HG02678 (cell line): ENCODE data around the gene MUC20.

Source experiments
- ATAC-seq: cut with Tn5 transposase; IDR thresholded peaks from one replicate; pipeline ENCODE4 v1.9.1; 2021; ENCODE audit warnings: mild to moderate bottlenecking, moderate library complexity; ENCODE audit not compliant: unreplicated experiment

MUC20 gene

DNA sequence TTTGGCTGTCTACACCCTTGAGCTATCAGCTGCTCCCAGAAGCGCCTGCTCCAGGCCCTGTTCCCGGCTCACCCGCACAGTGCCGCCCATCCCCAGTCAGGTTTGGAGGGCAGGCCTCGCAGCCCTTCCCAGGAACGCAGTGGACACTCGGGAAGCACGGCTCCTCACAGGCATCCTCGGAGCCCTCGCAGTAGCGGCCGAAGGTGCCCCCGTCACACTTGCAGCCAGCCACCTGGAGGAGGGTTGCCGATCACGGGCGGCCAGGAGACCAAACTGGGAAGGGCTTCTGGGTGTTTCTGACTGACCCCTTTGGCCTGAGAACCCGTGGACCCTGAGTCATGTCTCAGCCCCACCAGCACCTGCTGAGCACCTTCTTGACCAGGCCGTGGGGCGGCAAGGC is 33.4 kb downstream of the MUC20 start:
- ATAC-seq, result no peak

DNA sequence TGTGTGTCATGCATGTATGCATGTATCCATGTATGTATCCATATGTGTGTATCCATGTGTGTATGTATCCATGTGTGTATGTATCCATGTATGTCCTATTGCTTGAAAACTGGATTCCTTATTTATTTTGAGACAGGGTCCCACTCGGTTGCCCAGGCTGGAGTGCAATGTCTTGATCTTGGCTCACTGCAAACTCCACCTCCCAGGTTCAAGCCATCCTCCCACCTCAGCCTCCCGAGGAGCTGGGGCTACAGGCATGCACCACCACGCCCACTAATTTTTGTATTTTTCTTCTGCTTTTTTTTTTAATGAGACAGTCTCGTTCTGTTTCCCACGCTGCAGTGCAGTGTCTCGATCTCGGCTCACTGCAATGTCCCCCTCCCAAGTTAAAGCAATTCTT is 34.1 kb downstream of the MUC20 start:
- no peak for ATAC-seq

DNA sequence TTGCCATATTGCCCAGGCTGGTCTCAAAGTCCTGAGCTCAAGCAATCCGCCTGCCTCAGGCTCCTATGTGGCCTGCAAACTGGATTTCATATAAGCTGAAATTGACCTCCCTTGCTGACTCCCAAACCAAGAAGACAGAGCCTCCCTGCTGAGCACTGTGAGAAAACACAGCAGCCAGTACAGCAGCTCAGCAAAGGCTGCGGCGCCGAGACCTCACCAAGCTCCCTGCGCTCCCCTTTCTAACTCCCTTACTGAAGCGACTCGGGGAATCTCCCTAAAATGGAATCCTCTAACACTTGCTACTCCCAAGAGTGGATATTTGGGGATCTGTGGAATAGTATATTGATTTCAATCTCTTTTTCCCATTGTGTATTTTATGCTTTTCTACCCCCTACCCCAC is 34.6 kb downstream of the MUC20 start:
- ATAC-seq, result no peak

DNA sequence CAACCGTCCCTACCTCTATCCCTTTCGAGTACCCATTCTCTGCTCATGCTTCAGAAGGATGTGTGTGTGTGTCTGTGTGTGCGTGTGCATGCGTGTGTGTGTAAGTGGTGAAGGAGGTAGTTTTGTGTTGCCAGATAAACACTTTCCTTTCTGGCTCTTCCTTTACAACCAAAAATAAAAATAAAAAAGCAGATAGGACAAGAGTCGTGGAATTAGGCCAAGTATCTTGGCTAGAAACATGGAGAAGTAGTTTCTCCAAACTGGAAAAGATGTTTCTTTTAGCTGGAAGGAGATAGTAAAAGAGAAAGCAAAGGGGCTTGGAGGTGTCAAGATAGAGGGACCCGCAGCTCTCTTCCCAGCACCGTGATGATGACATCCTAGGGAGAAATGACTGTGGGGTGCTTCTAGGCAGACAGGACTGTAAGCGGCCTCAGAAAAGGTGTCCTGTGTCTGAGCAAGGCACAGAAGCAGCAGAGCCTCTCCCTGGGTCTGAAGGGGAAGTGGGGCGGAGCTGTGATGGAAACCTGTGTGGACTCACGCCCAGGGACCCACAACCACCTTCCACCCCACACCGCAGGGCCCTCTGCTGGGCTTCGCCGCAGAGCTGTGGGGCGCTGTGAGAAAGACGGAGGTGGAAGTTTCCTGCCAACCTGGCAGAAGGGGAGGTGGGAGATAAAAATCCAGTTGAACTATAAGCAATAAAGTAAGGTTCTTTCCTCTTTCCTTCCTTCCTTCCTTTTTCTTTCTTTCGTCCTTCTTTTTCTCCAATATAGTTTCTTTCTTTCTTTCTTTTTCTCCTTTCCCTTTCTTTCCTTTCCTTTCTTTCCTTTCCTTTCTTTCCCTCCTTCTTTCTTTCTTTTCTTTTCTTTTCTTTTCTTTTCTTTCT is 35.3 kb downstream of the MUC20 start:
- no peak for ATAC-seq

DNA sequence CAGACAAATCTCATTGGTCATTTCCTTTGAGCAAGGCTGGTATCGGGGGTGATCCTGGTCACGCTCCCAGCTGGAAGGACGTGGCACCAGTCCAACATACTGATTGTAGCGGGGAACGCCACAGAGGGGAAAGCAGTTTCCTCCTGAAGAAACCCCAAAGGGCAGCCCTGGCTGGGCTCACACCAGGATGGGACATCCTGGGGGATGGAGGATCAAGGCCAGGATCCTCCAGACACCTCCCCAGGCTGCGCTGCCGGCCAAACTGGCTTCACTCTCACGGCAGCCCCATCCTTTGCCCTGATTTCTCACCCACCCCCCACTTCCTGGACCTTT is 36.6 kb downstream of the MUC20 start:
- no peak for ATAC-seq

DNA sequence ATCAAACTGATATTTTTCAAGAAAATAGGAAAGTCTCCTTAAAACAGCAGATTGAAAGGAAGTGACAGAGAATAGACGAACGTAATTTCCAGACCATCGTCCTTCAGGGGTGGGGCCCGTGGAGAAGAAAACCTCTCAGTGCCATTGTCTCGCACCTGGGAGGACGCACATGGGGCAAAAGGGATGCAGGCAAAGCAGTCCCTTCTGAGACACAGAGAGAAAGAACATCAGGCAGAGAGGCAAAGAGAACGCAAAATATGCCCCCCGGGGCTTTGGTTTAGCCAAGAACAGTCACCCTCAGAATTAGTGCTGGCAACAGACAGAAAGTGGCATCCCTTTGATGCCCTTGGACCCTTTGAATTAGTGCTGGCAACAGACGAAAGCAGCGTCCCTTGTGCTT is 37.0 kb downstream of the MUC20 start:
- ATAC-seq, result no peak

DNA sequence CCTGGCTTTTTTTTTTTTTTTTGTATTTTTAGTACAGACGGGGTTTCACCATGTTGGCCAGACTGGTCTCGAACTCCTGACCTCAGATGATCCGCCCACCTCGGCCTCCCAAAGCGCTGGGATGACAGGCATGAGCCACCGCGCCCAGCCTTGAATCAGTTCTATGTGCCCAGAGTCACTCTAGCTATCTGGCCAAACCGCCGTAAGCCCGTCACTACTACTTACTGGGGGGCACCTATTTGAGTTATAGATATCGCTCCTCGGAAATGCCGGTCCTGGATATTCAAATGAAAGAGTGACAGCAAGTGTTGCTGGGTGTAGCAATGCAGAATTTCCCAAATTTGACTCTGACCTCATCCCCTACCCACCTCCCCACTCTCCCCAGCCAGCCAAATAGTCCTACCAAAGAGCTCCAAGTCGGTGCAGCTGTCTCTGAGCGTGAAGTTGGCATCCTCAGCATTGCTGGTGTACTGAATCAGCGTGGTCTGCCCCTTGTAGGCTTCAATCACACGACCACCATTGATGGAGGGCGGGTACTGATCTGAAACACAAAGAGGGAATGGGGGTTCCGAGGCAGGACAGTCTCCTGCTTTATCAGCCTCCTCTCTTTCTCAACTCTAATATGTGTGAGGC is 38.1 kb downstream of the MUC20 start:
- ATAC-seq, result no peak

DNA sequence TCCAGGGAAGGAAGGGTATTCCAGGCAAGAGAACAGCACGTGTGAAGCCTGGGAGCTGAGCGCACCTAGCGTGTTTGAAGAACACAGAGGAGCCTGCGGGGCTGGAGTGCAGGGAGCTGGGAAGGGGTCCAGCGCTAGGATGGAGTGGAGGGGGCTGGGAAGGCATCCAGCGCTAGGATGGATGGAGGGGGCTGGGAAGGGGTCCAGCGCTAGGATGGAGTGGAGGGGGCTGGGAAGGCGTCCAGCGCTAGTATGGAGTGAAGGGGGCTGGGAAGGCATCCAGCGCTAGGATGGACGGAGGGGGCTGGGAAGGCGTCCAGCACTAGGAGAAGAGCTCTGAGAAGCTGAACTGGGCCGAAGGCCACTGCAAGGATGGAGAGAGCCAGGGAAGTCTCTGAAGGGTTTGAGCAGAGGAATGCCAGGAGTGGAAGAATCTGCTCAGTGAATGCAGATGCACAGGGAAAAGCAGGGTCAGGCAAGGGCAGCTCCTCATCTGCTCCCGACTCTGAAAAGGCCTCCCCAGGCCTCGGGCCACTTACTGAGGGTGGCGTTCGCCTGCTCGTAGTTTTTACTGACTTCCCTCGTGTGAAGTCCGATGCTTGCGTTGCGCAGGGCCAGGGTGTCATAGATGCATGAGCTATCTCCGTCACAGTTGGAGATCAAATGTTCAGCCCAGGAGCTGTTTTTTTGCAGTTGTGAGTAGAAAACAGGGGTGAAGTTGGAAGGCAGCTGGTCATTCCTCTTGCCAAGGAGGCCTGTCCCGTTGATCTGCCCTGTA is 39.8 kb downstream of the MUC20 start:
- no peak for ATAC-seq

DNA sequence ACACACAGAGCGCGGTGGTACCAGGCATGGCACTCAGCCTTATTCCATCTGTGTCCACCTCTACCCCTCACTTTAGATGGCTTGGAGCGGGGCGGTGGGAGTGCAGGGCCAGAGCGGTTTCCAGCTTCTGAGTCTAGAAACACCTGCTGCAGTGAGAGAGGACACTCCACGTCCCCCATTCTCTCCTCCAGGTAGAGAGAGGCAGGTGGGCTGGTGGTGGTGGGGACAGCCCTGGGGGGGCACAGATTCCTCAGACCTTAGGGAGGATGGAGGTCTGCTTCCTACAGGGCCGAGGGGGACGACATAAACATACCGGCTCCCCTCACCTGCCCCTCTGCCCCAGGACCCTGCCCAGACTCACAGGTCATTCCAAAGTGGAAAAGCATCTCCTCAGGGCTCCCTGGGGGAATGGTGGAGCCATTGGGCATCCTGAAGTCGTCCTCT is 40.4 kb downstream of the MUC20 start:
- no peak for ATAC-seq

DNA sequence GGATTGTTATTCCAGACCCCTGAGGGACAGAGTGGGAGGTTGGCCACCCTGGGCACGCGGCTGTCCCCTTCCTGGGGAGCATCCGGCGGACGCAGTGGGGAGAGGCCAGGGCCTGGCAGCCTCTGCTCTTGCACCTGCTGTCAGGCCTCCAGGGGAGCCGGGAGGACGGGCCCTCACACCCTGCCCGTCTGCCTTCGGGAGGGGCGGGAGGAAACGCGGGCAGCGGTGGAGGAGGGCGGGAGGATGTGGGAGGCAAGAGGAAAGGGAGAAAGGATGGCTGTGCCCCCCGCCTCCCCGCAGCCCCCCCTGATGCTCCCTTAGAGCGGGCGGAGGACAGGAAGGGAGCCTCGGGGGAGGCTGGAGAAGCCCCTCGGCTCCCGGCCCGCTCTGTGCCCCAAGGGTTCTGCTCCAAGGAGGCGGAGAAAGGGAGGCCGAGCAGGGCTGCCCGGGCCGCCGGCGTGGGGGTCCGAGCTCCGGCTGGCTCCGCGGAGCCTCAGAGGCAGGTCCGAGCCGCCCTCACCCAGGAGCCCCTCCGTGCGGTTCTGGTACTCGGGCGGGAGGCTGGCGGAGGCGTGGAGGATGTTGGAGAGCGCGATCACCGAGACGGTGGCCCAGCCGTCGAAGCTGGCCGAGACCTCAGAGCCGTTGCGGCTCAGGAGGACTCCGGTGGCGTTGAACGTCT is 40.9 kb downstream of the MUC20 start:
- no peak for ATAC-seq

DNA sequence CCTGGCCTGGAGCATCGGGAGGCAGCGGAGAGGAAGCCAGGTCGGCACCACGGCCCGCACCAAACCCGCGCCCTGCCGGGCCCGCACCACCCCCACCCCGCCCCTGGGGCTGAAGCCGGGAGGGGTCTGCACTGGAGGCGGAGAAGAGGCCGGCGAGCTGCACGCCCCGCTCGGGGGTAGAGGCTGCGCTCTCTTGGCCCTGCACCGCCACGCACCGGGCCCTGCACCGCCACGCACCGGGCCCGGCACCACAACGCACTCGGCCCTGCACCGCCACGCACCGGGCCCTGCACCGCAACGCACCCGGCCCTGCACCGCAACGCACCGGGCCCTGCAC is 41.4 kb downstream of the MUC20 start:
- no peak for ATAC-seq

DNA sequence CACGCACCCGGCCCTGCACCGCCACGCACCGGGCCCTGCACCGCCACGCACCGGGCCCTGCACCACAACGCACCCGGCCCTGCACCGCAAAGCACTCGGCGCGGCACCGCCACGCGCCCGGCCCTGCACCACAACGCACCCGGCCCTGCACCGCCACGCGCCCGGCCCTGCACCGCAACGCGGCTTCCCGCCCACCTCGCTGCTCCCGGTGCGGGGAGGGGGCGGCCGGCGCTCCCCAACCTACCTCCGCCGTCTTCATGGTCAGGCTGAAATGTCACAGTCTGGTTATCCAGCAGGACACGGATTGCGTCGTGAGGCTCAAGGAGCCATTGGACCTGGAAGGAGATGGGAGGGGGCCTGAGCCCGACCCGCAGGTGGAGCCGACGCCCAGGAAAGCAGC is 41.8 kb downstream of the MUC20 start:
- ATAC-seq, result no peak

DNA sequence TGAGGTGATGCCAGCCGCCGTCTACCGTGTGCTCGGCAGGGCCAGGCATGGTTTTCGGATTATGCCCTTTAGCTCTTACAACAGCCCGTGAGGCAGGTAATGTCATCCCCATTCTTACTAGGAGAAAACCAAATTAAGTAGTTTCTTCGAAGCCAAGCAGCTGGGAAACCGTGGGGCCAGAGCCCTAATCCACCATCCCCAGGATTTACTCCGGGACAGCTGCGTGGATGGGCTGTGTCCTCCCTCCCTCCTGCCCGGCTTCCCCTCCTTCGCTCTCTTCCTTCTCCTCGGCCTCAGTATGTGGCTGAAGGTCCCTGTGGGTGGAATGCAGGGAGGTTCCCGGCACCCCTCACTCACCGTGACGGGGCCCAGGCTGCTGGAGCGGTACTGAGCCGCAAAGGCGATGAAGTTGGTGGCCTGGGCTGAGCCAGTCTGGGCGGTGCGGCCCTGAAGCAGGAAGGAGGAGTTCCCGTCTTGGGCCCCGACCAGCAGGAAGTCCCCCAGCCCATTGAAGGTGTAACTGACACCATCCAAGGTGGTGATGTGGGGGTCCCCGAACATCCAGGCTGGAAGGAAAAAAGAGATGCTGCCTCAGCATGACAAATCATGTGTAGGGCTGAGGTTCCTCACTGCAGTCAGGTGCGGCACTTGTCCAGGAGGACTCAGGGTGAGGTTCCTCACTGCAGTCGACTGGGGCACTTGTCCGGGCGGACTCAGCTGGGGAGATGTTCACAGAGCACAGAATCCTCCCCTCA is 42.5 kb downstream of the MUC20 start:
- ATAC-seq, result no peak

DNA sequence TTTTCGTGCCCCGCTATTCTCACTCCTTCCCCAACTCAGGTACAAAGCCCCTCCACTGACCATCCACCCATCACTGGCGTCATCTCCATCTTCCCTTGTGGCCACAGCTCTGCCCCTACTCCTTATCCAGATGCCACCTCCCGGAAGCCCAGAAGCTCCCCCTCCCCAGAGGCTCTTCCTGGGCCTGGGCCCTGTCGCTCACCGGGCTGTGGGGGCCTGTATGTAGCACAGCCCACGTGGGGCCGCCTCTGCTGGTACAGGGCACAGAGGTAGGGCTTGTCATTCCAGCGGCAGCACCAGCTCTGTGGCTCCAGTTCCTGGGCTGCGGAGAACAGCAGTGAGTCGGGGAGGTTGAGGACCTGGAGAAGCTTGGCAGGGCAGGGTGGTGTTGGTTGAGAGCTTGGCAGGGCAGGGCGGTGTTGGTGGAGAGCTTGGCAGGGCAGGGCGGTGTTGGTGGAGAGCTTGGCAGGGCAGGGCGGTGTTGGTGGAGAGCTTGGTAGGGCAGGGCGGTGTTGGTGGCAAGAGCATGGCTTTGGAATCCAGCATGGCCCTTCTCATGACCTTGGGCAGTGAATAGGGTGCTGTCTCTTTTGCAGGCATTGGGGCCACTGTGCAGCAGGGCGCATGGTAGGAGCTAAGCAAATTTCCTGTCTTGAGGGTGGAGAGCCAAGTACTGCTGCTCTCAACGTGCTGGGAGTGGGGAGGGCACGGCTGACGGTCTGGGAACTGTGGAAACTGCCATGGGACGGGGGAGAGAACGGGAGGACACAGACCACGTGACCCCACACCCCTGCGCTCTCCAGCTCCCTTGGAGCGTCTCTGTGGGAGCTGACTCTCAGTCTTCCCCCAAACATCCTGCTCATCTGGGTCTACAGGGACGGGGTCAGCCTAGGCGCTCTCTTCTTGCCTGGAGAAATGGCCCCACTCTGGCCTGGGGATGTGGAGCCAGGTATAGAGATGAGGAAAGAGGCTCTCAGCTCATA is 43.4 kb downstream of the MUC20 start:
- ATAC-seq, result no peak

DNA sequence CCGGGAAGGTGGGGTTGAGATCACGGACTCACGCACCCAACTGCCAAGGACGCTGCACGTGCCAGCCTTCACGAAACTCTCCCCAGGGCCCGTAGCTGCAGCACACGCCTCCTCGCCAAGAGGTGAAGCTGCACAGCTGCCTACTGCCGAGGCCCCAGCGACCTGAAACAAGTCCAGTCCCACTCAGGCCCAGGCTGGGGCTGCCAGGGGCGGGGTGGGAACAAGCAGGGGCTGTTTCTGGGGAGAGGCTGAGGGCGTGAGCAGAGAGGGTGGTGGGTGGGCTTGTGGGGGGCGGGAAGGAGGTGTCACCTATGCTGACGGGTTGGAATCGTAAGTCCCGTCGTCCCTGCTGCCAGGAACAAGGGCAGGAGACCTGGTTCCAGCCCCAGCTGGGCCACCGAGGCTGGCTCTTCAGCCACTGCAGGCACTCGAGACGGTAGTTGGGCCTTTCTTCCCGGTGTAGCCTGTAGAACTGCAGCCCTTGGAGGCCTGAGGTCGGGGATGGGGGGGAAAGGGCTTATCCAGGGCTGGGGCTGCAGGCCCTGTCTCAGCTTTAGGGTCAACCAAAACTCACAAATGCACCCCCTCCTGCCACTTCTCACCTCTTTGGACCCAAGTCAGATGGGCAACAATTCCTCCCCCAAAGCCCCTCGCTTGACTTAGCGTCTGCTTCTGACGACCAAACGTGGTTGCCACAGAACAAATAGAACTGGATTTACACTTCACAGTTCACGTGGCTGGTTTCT is 44.4 kb downstream of the MUC20 start:
- no peak for ATAC-seq

DNA sequence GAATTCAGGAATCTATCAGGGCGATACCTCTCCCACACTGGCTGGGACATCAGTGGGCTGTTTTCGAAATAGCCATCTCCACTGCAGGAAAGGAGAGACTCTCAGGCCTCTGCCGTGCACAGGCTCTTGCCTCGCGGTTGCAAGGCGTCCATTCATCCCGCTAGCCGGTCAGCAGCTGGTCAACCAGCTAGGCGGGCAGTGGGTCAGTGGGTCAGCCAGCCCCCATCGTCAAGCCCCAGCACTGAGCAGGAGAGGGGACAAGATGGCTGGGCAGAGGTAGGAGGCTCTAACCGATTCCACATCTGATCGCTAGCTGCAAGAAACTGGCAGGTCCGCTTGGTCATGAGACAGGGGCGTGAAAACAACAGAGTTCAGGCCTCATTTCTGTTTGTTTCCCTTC is 45.9 kb downstream of the MUC20 start:
- ATAC-seq, result no peak

DNA sequence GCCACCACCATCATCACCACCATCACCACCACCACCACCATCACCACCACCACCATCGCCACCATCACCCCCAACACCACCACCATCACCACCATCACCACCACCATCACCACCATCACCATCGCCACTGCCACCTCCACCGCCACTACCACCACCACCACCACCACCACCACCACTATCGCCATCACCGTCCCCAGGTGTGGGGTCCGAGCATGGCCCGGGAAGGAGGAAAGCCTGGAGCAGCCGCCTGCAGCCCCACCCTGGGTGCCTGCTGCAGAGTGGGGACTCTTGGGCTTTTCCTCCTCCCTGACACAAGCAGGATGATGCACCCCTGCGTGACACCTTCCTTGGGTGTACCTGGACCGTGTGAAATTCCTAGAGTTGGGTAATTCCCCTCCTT is 47.0 kb downstream of the MUC20 start:
- ATAC-seq, result no peak

DNA sequence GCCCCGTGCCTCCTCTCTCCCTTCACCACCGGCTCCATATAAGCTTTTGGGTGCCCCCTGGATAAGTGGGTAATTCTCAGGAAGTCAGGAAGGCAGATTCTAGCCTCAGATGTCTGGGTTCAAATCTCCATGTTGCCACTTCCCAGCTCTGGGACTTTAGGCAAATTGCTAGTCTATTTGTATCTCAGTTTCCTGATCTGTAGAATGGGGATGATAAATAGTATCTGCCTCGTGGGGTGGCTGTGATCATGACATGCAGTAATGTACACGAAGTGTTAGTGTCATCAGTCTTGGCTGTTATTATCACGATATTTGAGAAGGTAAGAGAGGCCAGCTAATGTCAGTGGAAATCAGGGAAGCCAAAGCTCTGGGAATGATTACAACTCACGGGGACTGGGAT is 47.6 kb downstream of the MUC20 start:
- no peak for ATAC-seq

DNA sequence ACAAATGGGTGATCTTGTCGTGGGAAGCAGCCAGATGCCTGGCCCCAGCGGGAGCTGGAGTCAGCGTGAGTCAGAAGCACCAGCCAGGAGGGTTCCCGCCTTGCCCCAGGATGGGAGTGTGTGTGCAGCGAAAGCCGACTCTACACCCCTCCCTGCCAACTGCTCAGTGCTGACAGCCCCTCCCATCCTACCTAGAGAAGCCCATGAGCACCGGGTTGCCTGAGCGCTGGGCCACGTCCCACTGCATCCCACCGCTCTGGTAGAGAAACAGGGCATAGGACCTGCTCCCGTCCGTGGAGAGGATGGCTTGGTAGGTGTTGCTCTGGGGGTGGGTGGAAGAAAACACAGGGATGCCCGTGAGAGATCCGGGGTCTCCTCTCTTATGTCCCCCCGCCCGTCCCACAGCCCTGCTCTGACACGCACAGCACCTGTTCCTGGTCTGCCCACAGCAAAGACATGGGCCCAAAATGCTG is 48.1 kb downstream of the MUC20 start:
- ATAC-seq, result no peak
